GM19238 (cell line): ENCODE results near the gene TMEM131.

Experiments used
- DNase-seq: peaks from one replicate; pipeline ENCODE4 v3.0.0; 2011; ENCODE audit warnings: low spot score; ENCODE audit not compliant: insufficient read length

TMEM131 gene

DNA sequence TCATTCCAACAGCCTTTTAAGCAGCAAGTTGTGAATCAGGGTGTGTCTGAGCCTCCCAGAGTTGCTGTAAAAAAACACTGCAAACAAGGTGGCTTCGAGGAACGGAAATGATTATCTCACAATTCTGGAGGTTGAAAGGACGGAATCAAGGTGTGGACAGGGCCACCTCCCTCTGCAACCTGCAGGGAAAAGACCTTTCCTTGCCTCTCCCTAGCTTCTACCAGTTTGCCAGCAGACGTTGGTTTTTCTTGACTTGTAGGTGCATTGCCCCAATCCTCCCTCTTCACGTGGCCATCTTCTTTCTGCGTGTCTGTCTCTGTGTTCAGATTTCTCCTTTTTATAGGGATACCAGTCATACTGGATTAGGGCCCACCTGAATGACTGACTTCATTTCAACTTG lies 24.8 kb upstream of the TMEM131 start:
- no peak for DNase-seq

GRCh38 chr2:98016908-98017670 lies 21.3 kb upstream of the TMEM131 start:
- DNase-seq, result no peak

DNA sequence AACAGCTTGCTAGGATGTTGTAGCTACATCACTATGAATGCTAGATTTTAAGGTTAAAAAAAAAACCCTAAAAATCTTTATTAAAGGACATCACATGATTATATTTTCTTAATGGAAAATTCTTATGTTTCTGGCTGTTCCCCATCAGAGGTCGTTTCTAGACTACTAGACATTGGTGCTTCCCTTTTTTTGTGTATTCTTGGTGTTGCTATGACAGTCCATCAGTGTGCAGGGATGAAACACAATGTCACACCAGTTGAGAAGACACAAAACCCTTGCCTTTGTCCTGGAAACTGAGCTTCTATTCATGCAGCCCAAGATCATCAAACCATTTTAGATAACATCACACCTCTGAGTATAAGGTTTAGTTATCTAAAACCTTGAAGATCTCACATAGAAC lies 19.9 kb upstream of the TMEM131 start:
- no peak for DNase-seq

DNA sequence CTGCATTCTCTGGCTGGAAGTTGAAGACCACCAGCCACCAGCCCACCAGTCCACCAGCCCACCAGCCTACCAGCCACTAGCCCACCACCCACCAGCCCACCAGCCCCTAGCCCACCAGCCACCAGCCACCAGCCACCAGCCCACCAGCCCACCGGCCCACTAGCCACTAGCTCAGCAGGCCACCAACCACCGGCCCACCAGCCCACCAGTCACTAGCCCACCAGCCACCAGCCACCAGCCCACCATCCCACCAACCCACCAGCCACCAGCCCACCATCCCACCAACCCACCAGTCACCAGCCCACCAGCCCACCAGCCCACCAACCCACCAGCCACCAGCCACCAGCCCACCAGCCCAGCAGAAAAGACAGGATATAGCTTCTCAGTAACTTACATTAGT lies 18.6 kb upstream of the TMEM131 start:
- DNase-seq, result no peak

DNA sequence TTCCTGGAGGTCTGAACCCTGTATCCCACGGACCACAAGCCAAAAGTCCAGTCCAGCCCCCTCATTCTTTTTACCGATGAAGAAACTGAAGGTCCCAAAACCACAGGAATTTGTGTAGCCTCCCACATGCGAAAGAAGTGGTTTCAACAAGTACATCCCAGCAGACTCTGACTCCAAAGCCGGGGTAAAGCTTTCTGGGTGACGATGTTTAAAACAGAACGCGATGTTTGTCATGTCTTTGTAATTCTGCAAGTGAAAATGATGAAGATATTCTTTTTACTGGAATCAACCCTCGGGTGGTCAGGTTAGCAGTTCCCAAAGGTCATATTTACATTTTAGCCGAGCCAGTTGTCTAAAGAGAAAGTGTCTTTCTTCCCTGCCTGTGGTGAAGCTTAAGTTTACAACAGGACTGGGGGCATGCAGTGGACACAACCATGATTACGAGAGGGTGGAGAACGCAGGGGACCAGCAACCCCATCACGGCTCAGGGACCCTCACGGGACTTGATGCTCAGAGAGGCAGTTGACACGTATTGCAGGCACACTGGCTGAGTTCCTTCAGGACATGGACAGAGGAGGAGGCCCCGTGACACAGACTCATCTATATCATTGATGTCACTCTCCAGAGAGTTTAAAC lies 17.8 kb upstream of the TMEM131 start:
- no peak for DNase-seq

DNA sequence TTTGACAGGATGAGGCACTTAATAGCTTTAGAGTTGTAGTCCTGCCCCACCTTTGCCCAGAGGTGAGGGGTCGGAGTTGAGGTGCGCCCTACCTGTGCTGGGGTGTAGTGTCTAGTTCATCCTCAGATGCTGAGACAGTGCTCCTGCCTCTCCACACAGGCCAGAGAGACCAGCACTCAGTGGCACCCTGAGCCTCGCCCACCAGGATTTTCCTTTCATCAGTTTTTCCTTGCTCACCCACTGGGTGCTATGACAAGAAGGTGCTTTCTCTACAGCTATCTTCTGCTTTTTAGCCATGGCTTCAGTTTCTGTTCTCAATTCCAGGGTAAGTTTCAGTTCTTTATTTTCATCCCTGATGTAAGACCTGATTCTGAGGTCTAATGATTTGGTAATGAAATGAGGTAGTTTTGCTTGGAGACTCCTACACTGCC lies 16.8 kb upstream of the TMEM131 start:
- peak; percentile 53 for DNase-seq

- no peak for DNase-seq
Measured at GRCh38 chr2:98009887-98010760, 14.4 kb upstream of the TMEM131 start.

DNA sequence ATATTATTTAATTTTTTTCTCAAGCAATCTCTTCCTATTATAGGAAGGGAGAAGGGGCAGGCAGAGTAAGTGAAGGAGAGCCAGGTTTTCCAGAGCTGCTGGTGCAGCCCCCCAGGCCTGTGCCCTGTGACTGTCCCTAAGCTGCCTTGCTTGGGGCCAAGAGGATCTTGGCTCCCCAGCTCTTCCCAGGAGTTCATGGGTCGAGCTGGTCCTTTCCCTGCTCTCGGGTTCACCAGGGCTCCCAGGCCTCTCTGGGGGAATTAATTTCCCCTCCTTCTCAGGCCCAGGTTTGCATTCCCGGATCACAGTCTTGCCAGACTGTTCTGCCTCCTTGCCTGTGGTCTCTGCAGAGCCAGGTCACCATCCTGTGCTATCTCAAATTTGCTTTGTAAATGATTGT lies 12.7 kb upstream of the TMEM131 start:
- no peak for DNase-seq

- DNase-seq, result no peak
Measured at GRCh38 chr2:98006378-98006777, 10.6 kb upstream of the TMEM131 start.

DNA sequence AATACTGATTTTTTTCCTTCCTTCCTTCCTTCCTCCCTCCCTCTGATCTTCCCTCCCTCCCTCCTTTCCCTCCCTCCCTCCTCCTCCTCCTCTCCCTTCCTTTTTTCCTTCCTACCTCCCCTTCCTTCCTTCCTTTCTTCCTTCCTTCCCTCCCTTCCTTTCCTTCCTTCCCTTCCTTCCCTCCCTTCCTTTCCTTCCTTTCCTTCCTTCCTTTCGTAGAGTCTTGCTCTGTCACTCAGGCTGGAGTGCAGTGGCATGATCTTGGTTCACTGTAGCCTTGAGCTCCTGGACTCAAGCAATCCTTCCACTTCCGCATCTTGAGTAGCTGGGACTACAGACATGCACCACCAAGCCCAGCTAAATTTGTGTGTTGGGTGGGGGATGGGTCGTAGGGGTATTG lies 8.9 kb upstream of the TMEM131 start:
- no peak for DNase-seq

- DNase-seq, result no peak
Measured at GRCh38 chr2:98004047-98004446, 8.3 kb upstream of the TMEM131 start.

GRCh38 chr2:97999536-97999935 lies 3.8 kb upstream of the TMEM131 start:
- no peak for DNase-seq

DNA sequence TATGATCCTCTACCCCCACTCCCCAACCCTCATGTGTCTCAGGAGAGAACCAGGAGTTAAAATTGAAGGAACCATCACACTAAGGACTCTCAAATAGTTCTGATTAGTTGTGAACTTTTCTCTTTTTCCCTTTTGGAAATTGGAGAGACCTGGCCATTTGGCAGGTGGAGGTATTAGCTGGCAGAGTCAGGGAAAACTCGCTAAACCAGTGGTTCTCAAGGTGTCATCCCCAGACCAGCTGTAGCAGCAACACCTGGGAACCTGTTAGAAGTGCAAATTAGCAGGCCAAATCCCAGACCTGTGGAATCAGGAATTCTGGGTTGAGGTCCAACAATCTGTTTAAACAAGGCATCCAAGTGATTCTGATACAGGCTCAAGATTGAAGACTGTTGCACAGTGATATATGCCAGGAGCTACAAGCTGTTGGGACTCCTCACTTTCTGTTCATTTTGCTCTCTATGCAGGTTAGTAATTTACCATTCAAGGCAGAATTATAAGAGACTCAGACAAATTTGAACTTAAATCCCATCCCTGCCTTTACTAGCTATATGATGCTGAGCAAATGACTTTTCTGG lies 2.8 kb upstream of the TMEM131 start:
- DNase-seq, result no peak

GRCh38 chr2:97997784-97998392 lies 2.1 kb upstream of the TMEM131 start:
- no peak for DNase-seq

- no peak for DNase-seq
Measured at GRCh38 chr2:97996679-97997078, 931 bp upstream of the TMEM131 start.

- DNase-seq, result peak; percentile 62
Measured at GRCh38 chr2:97995026-97995733, 568 bp downstream of the TMEM131 start.

DNA sequence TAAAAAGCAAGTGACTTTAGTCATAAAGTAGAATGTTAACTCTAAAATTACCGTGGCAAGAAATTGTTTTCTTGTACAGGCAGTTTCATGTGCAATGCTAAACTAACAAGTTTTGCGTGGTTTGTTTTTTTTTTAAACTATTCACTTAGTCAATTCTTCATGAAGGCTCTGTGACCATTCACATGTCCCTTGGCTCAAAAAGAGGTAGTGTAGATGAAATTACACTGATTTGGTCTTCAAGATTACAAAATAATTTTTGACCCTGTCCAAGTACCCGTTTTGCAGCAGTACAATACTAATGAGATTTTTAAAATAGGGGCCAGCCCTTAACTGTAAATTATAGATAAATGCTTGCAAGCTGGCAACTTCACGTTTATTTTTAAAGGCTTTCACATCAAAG lies 1.3 kb downstream of the TMEM131 start:
- DNase-seq, result no peak

DNA sequence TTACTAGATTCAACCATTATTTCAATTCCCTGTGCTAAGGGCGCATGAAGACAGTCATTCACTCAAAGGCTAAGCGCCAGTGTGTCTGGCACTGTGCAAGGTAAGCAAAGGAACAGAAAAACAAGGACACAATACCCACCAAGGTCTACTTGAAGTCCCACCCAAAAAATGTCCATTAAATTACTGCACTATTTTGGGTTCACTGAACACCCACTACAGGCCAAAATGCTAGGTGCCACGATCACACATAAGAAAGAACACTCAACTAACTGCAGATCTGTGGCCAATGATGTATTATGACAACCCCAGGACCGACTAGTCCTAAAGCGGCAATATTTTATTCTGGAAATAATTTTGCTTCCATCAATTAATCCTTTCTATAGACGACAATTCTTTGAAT lies 1.8 kb downstream of the TMEM131 start:
- no peak for DNase-seq

GRCh38 chr2:97992836-97993825 lies 2.6 kb downstream of the TMEM131 start:
- no peak for DNase-seq
